Lower leg skin (tissue), 3 donors: Measurements from ENCODE around the gene PNCK.

Experiments used
- CTCF ChIP-seq, 3 donors: fragments of 450-650 bp; IDR thresholded peaks; one replicate each; pipeline ENCODE4 v1.5.1; 2016; ENCODE audit warnings: antibody characterized with exemption in 3 of 3, mild to moderate bottlenecking in 3 of 3, moderate library complexity in 2 of 3
- POLR2A ChIP-seq, 2 donors: fragments of 450-650 bp; IDR thresholded peaks; one replicate each; pipeline ENCODE4 v1.6.1; 2016 to 2017; ENCODE audit warnings: antibody characterized with exemption in 2 of 2, mild to moderate bottlenecking in 1 of 2, moderate library complexity in 1 of 2

DNA sequence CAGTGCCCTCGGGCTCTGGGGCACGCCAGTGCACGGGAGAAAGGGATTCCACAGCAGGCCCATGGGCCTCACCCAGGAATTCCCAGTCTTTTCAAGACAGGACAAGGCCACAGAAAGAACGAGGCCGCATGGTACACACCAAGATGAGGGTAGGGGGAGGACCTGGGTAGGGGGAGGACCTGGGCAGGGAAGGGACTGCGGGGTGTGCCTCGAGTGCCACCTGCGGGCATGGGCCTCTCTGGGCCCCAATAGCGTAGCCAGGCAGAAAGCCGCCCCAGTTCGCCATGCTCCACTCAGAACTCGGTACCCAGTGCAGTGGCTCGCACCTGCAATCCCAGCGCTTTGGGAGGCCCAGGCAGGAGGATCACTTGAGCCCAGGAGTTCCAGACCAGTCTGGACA lies 40.6 kb downstream of the PNCK start:
- TF ChIP-seq CTCF (IDR thresholded peaks at IDR 0.05) (no peak), POLR2A (IDR thresholded peaks at IDR 0.05) (no peak)
